Measurements from ENCODE around the gene PSME3IP1. TPM values are rescaled to one million over a fixed set of nuclear protein-coding genes. Genes with fewer than 3 reads are reported as not detected.

Gene PSME3IP1
- total and polyA plus RNA-seq, 8 donors: 27.9 to 63.3 (median 32.7) TPM

- intact Hi-C loops (cut with DNase I): no loop called here
- WGBS, 2 donors: 79 to 81% methylated on average over 11 of the region's 11 CpGs
- DNase-seq (no peak), FAIRE-seq (no peak), ATAC-seq (no peak)
- Histone ChIP-seq H3K4me1 (no peaks in the 10 kb centered on the region), H3K4me3 (no peak overlapping the region), H3K9me3 (no peaks in the 10 kb centered on the region), H3K27ac (no peak overlapping the region), H3K36me3 (no peaks in the 10 kb centered on the region), H3K27me3 (no peaks in the 10 kb centered on the region)
- TF ChIP-seq CTCF (IDR thresholded peaks at IDR 0.05): no peak
Observed at GRCh38 chr16:57123974-57124674, 61.7 kb downstream of the PSME3IP1 start.

- 93 to 94% methylated on average over 7 of the region's 7 CpGs for WGBS, 2 donors
- no peak overlapping the region for H3K4me3 ChIP-seq
- no peaks in the 10 kb centered on the region for H3K4me1 ChIP-seq
- DNase-seq (no peak), ATAC-seq (no peak), FAIRE-seq (no peak)
- H3K9me3 ChIP-seq: no peaks in the 10 kb centered on the region
- intact Hi-C loops (cut with DNase I): no loop called here
- no peak for TF ChIP-seq CTCF (IDR thresholded peaks at IDR 0.05)
- no peak overlapping the region for H3K27ac ChIP-seq
- H3K27me3 ChIP-seq: no peaks in the 10 kb centered on the region
- no peaks in the 10 kb centered on the region for H3K36me3 ChIP-seq
Observed at GRCh38 chr16:57123216-57123973, 62.4 kb downstream of the PSME3IP1 start.

GRCh38 chr16:57118461-57119084 is 67.3 kb downstream of the PSME3IP1 start:
- H3K9me3 ChIP-seq: no peaks in the 10 kb centered on the region
- H3K36me3 ChIP-seq: no peaks in the 10 kb centered on the region
- 96 to 100% methylated on average over 2 of the region's 2 CpGs for WGBS, 2 donors
- ATAC-seq: no peak
- FAIRE-seq: no peak
- no peaks in the 10 kb centered on the region for H3K27me3 ChIP-seq
- DNase-seq: no peak
- TF ChIP-seq CTCF (IDR thresholded peaks at IDR 0.05): no peak
- no peak overlapping the region for H3K4me3 ChIP-seq
- no peak overlapping the region for H3K27ac ChIP-seq
- intact Hi-C loops (cut with DNase I): no loop called here
- no peaks in the 10 kb centered on the region for H3K4me1 ChIP-seq

GRCh38 chr16:57115514-57116182 is 70.2 kb downstream of the PSME3IP1 start:
- Histone ChIP-seq H3K27me3 (no peaks in the 10 kb centered on the region), H3K9me3 (no peaks in the 10 kb centered on the region), H3K27ac (no peak overlapping the region), H3K36me3 (no peaks in the 10 kb centered on the region), H3K4me1 (no peaks in the 10 kb centered on the region), H3K4me3 (no peak overlapping the region)
- ATAC-seq (peak in 3 of 4 donors; percentile 48 to 65 (median 50)), DNase-seq (no peak), FAIRE-seq (no peak)
- 71 to 74% methylated on average over 25 of the region's 25 CpGs for WGBS, 2 donors
- intact Hi-C loops (cut with DNase I): no loop called here
- TF ChIP-seq CTCF (IDR thresholded peaks at IDR 0.05): no peak
